GM21447 (cell line): ENCODE data around the gene S1PR2.
"Not testable (repeated sequence)": the region's sequence is repeated elsewhere in the genome, so short reads cannot be mapped to it uniquely, and the experiment has no call there.

Experiments
- ATAC-seq: cut with Tn5 transposase; IDR thresholded peaks from one replicate; pipeline ENCODE4 v1.9.1; 2021; ENCODE audit not compliant: unreplicated experiment

The S1PR2 gene

DNA sequence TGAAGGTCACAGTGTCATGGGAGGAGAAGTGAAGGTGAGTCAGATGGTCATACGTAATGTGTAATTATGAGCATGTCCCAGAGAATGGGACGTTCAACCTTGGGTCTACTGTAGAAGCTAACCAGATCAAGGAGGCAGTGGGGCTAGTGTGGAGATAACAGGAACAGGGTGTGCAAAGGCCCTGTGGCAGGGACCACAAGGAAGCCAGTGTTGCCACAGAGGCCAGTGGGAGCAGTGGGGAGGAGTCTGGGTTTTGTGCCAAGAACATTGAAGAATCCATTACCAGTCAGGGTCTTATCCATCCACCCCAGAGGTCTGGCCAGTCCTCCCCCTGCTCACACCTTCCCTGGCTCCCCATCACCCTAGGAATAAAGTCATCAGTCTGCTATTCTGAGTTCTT is 24.2 kb upstream of the S1PR2 start:
- no peak for ATAC-seq

DNA sequence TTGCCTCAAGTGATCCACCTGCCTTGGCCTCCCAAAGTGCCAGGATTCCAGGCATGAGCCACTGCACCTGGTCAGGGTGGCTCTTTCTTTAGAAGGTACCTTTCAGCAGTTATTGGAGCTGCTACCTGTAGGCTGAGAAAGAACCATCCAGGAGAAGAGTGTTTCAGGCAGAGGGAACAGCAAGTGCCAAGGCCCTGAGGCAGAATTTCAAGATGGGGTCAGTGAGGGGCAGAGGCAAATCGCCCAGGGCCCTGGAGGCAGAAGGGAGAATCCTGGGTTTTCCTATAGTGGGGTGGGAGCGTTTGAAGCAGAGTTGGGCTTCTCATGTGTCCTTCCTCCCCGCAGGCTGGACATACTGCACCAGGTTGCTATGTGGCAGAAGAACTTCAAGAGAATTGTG is 23.1 kb upstream of the S1PR2 start:
- no peak for ATAC-seq

DNA sequence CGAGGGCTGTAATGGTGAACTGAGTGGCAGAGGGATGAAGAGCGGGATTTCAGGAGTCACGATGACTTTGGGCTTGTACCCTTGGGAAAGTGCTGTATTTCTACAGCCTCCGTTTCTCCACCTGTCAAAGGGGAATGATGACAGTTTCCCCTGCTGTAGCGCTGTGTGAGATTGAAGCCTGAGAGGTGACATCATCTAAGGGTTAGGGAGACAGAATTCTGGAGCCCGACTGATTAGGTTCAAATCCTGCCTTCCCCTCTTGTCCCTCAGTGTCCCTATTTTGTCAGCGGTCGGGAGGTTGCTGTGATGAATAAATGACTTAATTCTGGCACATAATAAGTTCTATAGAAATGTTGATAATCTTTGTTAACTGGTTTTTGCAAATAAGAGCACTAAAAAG is 21.6 kb upstream of the S1PR2 start:
- ATAC-seq: no peak

DNA sequence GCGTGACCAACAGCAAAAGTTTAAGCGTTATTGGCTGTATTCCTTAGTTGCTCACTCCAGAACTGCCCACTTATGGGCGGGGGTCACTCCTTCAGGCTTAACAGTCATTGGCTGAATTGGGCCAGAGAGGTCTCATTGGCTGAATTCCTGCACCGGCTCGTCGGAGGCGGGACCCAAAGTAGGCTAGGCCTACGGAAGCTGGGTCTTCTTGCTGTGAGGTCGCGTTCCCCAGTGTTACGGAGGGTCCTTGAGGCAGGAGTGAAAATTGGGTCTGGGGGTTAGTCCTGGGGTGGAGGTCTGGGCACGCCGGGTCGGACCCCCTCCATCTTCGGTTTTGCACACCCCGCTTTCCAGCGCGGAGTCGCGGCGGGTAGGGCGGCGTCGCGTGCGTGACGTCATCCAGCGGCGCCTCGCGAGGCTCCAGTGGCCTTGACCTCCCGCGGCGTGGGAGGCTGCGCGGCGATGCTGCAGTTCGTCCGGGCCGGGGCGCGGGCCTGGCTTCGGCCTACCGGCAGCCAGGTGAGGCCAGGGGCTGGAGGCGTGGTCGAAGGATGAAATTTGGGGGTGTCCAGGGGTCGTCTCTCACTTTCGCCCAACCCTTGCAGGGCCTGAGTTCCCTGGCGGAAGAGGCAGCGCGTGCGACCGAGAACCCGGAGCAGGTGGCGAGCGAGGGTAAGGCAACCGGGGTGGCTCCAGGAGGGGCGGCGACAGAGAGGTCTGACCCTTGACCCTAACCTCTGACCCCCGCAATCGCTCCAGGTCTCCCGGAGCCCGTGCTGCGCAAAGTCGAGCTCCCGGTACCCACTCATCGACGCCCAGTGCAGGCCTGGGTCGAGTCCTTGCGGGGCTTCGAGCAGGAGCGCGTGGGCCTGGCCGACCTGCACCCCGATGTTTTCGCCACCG is 20.9 kb upstream of the S1PR2 start, which contains the start of gene MRPL4:
Gene MRPL4 (plus strand): TSS at position 423 of the 903 bp plus-strand sequence. CDS start 40 bp downstream, at position 463.
- peak; percentile 87 for ATAC-seq

DNA sequence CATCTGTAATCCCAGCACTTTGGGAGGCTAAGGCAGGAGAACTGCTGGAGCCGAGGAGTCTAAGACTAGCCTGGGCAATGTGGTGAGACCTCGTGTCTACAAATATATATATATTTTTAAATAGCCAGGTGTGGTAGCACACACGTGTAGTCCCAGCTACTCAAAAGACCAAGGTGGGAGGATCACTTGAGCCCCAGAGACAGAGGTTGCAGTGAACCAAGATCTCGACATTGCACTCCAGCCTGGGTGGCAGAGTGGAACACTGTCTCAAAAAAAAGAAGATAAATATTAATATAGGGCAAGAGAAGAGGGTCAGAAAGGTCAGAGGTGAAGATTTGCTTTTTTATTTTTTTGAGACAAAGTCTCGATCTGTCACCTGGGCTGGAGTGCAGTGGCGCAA is 15.4 kb upstream of the S1PR2 start:
- ATAC-seq: no peak

DNA sequence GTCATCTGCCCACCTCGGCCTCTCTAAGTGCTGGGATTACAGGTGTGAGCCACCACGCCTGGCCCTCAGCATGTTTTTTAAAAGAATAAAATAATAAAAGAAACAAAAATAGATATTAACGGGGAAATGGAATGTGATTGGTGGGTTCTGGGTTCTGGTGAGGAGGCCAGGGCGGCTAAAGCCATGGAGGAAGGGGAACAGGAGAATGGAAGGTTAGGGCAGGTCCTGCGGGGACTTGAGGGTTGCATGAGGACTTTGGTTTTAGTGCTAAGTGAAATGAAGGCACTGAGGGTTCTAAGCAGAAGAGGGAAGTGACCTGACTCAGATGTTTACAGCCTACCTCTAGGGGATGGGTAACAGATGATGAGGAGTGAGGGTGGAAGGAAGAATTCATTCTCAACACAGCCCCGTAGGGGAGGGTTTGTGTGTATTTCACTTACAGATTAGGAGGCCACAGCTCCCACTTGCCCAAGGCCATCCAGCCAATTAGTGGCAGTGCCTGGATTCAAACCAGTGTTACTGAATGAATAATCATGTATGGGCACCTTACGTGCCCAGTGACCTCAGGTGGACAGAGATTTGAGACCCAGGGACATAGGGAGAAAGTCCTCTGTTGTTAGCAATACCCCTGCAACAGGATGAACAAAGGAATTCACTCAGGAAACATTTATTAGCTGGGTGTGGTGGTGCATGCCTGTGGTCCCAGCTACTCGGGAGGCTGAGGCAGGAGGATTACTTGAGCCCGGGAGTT is 14.2 kb upstream of the S1PR2 start:
- ATAC-seq: no peak

DNA sequence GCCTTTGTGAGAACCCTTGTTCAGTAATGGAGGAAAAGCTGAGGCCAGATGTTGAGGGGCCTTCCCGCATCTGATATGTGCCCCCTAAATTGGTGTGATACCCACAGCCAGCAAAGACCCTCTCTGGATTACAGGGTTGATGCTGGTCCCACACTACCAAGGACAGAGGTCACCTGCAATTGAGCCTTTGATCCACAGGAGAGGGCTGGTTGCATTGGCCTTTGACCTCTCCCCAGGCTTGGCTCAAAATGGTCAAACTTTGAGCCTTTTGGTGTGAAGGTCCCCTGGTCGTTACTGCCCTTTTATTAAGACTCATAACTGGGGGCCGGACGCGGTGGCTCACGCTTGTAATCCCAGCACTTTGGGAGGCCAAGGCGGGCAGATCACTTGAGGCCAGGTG is 12.5 kb upstream of the S1PR2 start:
- no peak for ATAC-seq

DNA sequence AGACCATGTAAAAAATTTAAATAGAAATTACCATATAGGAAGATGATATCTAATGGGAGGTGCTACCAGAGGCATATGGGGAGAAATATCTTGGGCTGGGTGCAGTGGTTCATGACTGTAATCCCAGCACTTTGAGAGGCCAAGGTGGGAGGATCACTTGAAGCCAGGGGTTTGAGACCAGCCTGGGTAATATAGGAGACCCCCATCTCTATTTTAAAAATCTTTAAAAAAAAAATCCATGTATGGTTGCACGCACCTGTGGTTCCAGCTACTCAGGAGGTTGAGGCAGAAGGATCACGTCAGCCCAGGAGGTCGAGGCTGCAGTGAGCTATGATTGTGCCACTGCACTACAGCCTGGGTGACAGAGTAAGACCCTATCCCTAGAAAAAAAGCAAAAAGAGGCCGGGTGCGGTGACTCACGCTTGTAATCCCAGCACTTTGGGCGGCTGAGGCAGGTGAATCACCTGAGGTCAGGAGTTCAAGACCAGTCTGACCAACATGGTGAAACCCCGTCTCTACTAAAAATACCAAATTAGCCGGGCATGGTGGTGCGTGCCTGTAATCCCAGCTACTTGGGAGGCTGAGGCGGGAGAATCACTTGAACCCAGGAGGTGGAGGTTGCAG is 10.8 kb upstream of the S1PR2 start:
- ATAC-seq: not testable (repeated sequence)

DNA sequence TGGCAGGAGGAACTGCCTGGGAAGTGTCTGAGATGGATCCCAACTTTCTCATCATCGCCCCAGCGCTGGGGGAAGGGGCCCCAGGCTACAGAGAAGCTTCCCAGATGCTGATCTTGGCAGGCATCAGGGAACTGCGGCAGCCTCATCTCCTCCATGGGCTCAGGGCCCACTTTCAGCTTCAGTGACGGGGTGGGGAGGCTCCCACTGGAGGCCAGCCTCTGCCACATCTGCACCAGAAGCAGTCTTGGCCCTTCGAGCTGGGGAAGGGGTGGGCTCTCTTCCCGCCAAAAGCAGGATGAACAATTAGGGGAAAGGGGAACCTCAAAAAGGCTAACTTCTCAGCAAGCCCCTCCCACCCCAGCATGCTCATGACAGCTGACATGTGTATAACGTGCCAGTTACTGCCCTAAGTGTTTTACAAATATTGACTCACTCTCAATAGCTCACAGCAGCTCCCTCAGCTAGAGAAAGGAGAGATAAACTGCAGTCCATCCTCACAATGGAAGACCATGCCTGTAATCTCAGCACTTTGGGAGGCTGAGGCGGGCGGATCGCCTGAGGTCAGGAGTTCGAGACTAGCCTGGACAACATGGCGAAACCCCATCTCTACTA is 7.1 kb upstream of the S1PR2 start:
- no peak for ATAC-seq

DNA sequence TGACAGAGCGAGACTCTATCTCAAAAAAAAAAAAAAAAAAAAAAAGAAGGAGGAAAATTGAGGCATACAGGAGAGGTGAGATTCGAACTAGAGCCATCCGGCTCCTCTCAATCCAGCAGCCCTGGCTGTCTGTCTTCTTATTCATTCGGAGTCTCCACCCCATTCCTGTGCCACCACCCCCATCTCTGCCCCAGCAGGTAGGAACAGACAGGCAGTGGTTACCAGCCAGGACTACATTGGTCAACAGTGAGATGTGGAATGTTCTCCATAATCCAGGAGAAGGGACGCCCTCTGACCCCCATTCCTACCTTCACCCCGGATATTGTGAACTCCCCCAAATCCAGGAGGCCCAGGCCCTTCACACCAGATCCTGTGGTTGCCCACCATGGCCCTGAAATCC is 6.6 kb upstream of the S1PR2 start:
- no peak for ATAC-seq

DNA sequence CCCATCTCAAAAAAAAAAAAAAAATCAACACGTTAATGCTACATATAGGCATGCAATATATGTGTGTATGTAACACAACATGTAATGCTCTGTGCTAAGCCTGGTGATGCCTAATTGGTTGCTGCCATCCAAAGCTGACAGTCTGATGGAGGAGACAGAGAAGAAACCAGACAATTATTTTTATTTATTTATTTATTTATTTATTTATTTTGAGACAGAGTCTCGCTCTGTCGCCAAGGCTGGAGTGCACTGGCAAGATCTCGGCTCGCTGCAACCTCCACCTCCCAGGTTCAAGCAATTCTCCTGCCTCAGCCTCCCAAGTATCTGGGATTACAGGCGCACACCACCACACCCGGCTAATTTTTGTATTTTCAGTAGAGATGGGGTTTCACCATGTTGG is 4.3 kb upstream of the S1PR2 start:
- not testable (repeated sequence) for ATAC-seq

DNA sequence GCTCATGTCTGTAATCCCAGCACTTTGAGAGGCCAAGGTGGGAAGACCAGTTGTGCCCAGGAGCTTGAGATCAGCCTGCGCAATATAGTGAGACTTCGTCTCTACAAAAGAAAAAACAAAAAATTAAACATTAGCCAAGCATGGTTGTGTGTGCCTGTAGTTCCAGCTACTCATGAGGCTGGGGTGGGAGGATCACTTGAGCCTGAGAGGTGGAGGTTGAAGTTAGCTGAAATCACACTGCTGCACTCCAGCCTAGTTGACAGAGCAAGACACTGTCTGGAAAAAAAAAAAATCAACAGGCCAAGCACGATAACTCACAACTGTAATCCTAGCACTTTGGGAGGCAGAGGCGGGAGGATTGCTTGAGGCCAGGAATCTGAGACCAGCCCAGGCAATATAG is 3.9 kb upstream of the S1PR2 start:
- ATAC-seq: no peak

DNA sequence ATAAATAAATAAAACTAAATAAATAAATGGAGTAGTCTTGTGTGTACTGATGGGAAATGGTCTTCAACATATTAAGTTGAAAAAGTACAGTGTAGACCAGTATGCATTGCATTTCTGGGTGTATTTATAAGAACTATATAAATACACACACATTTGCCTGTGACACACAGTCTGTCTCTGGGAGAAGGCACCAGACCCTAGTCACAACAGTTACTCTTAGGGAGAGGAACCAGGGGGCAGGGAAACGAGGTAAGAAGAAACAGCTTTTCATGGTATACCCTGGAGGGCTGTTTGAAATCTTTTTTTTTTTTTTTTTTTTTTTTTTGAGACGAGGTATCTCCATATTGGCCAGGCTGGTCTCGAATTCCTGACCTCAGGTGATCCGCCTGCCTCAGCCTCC is 2.8 kb upstream of the S1PR2 start:
- no peak for ATAC-seq

DNA sequence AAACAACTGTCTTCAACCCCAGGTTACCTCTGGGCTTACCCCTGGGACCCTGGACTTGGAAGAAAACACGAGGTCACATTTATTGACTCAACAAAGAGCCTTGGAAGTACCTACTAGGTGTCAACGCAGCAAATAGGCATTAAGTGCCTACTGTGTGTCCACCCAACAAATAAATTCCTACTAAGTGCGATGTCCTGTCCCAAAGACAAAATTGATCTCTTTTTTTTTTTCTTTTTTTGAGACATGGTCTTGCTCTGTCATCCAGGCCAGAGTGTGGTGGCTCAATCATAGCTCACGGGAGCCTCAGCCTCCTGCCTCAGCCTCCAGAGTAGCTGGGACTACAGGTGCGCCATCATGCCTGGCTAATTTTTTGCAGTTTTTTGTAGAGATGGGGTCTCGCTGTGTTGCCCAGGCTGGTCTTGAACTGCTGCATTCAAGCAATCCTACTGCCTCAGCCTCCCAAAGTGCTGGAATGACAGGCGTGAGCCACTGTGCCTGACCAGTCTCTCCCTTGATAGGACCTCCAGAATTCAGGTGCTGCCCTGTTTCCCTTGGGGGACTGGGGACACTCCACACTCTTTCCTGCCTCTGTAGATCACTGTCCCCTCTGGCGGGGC is 589 bp upstream of the S1PR2 start:
- ATAC-seq: no peak

DNA sequence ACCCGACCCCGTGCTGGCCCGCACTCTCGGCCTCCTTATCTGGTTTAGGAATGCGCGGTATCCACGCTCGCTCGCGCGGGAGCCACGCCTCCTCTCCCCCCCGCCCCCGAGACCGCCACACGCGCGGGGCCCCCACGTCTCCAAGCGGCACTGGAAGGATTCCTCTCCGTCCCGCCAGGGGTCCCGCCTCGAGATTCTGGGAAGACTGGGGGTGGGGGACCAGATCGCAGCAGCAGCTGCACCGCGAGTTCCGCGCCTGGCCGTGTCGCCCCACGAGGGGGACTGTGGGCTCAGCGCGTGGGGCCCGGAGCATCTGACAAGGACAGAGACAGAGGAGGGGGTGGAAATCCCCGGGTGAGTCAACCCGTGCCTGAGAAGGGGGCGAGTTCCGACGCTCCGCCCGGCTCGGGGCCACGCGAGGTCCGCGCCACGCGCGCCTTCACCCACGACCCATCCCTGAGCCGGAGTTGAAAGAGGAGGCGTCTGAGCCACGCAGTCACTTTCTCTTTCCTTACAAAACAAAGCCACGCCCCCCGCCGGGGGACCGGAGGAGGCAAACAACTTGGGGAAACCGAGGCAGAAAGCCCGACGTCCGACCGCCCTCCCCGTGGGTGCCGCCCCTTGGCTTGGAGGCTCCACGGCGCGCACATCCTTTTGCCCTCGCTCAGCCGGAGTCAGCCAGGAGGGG is 814 bp downstream of the S1PR2 start:
- ATAC-seq: no peak

DNA sequence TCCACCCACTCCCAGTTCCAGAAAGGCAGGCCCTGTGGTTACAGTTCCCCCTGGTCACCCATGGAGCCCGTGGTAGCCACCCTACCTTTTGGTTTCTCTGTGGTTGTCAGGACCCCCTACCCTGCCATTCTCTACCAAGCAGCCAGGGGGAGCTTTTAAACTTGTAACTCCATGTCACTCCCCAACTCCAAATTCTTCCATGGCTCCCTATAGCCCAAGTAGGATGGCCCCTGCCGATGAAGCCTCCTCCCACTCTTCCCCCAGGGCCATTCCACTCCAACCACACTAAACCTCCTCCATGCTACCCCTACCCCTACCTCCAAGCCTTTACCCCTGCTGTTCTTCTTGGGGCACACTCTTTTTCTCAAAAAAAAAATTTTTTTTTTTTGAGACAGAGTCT is 2.2 kb downstream of the S1PR2 start:
- no peak for ATAC-seq

DNA sequence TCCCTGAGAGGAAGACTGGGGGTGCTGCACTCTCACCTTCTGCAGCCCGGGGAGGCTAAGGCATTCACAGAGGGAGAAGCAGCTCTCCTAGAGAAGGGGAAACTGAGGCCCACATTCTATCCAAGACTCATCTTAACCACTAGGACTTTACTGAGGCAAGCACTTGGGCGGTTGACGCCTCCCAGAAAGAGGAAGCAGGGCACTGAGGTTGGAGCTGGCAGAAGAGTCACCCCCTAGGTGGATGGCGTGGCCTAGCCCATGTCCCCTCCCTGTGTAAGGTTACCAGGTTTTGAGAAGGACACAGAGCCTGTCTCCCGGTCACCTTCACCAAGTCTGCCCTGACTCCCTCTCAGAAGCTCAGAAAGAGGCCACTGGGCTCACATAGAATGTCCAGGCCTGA is 2.7 kb downstream of the S1PR2 start:
- ATAC-seq: no peak

DNA sequence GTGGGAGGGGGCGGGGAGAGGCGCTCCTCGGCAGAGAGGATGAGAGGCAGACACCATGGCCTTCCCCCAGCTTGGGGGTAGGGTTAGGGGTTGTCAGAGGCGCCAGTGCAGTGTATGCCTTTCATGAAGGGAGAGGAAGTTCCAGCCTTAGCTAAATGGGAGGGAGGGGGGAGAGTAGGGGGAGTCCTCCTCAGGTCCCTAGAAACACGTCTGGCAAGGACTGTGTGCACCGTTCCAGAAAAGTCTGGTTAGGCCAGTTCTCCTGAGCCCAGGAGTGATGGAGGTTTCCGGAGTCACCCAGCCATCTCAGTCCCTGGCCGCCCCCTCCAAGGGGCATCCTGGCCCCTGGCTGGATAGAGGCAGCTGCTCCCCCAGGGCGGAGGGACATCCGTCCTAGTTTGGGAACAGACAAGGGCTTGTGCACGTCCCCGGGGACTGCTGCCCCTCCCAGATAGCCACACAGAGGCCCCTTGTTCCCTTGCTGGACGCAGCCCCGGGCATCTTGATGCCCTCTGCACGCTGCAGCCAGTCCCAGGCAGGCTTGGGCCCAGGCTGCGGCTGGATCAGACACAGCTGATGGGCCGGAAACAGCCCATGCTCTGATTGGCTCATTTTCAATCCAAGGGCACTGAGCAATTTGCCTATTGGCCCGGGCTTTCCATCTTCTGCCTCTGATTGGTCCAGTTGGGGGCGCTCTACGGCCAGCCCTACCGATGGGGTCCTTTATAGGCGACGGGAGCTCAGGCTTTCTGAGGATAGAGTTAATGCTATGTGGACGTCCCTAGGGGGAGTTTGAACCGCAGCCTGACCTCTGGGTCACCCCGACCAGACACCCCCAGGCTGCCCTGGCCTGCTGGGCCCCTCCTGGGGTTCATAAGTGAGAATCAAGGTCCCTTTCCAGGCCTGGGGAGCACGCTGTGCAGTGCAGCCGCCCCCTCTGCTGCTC is 3.8 kb downstream of the S1PR2 start:
- ATAC-seq: no peak

DNA sequence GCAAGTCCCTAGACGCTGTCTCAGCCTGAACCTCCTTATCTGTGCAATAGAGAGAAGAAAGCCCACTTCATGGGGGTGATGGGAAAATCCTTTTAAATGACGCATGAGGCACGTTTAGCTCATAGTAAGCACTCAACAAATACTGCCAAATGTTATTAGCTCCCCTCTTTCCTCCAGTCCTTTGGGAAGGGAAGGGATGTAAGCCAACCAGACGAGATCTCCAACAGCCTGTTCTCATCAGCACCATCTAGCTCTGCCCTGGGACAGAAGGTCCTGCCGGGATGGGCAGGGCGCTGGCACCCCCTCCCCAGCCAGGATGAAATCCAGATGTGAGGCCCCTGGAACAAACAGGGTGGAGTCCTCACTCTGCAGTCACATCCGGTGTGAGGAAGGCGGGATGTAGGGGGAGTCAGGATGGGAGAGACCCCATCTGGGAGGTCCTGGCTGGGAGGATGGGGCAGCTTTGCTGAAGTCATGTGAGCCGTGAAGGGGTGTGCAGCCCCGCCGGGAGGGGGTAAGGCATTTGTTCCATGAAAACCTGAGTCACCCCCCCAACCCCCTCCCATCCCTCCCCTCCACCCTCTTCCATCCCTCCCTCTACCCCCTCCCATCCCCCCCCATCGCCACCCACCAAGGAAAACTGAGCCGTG is 4.6 kb downstream of the S1PR2 start:
- no peak for ATAC-seq
